HG02763 (cell line): ENCODE data around the gene MYO5B.
"Not testable (repeated sequence)": the region's sequence is repeated elsewhere in the genome, so short reads cannot be mapped to it uniquely, and the experiment has no call there.

ENCODE experiments used
- ATAC-seq: cut with Tn5 transposase; IDR thresholded peaks from one replicate; pipeline ENCODE4 v1.9.1; 2021; ENCODE audit warnings: mild to moderate bottlenecking, moderate library complexity; ENCODE audit not compliant: unreplicated experiment

MYO5B gene

GRCh38 chr18:50194631-50195532 is at the start of gene MYO5B:
TSS of gene MYO5B (minus strand) at chr18:50195147. CDS start at chr18:50194793, 354 bp downstream.
- ATAC-seq, result peak; percentile 66

- not testable (repeated sequence) for ATAC-seq
These were observed 46.8 kb upstream of the MYO5B start for GRCh38 chr18:50241768-50242167.

- no peak for ATAC-seq
These were observed 45.2 kb upstream of the MYO5B start for GRCh38 chr18:50240080-50240563.

- no peak for ATAC-seq
These were observed 37.5 kb upstream of the MYO5B start for GRCh38 chr18:50232419-50232818.

- ATAC-seq, result no peak
These were observed 36.7 kb upstream of the MYO5B start for GRCh38 chr18:50231621-50232020.

- not testable (repeated sequence) for ATAC-seq
These were observed 25.3 kb upstream of the MYO5B start for GRCh38 chr18:50220249-50220648.

- no peak for ATAC-seq
These were observed 23.7 kb upstream of the MYO5B start for GRCh38 chr18:50218432-50219197.

GRCh38 chr18:50209311-50209710 is 14.4 kb upstream of the MYO5B start:
- ATAC-seq, result no peak

GRCh38 chr18:50207722-50208121 is 12.8 kb upstream of the MYO5B start:
- ATAC-seq, result no peak

GRCh38 chr18:50203801-50204604 is 9.1 kb upstream of the MYO5B start:
- ATAC-seq, result no peak

- ATAC-seq, result no peak
These were observed 6.6 kb upstream of the MYO5B start for GRCh38 chr18:50201476-50202018.

GRCh38 chr18:50199921-50200320 is 5.0 kb upstream of the MYO5B start:
- no peak for ATAC-seq

GRCh38 chr18:50199346-50199855 is 4.5 kb upstream of the MYO5B start:
- no peak for ATAC-seq

GRCh38 chr18:50196261-50196660 is 1.3 kb upstream of the MYO5B start:
- ATAC-seq, result no peak

GRCh38 chr18:50195689-50196088 is 742 bp upstream of the MYO5B start:
- no peak for ATAC-seq

GRCh38 chr18:50193796-50194630 is 934 bp downstream of the MYO5B start:
- no peak for ATAC-seq

- no peak for ATAC-seq
These were observed 1.8 kb downstream of the MYO5B start for GRCh38 chr18:50192995-50193795.

- no peak for ATAC-seq
These were observed 4.0 kb downstream of the MYO5B start for GRCh38 chr18:50190926-50191325.

- no peak for ATAC-seq
These were observed 4.7 kb downstream of the MYO5B start for GRCh38 chr18:50190236-50190635.
